HG03469 (cell line): ENCODE results near the gene RBBP8.
"Not testable (repeated sequence)": the region's sequence is repeated elsewhere in the genome, so short reads cannot be mapped to it uniquely, and the experiment has no call there.

Experiments
- ATAC-seq: cut with Tn5 transposase; IDR thresholded peaks from one replicate; pipeline ENCODE4 v1.9.1; 2021; ENCODE audit warnings: mild to moderate bottlenecking, moderate library complexity, moderate number of reproducible peaks; ENCODE audit not compliant: unreplicated experiment

RBBP8 gene

DNA sequence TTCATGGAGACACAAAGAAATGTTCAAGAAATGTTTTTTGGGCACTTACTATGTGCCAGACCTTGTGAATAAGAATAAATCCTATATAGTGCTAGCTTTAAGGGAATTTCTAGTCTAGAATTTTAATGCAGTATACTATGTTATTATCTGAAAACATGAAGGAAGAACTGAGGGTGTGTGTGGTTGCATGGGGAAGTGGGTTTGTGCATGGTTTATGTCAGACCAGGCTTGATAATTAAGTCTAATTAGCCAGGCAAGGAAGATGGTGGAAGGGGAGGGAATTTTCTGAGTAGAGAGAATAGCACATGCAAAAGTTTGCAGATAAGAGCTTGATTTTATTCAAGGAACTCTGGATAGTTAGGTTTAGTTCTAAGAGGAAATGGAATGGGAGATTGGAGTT lies 6.5 kb downstream of the RBBP8 start:
- no peak for ATAC-seq

DNA sequence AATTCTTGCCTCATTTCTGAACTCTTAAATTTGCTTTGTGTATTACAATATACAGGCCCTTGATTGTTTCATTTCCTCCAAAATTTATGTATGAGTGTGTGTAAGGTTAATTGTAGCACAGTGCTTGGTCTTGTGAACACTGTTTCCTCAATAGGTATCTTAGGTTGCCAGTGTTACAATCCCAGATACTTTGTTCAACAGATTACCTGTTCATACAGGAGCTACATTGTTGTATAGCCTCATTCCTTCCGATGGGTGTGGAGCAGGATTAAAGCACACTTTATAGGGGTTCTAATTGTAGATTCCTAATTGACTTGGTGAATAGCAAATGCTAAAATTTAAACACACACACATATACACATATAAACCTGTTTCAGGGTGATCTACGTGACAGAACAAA lies 10.7 kb downstream of the RBBP8 start:
- no peak for ATAC-seq

DNA sequence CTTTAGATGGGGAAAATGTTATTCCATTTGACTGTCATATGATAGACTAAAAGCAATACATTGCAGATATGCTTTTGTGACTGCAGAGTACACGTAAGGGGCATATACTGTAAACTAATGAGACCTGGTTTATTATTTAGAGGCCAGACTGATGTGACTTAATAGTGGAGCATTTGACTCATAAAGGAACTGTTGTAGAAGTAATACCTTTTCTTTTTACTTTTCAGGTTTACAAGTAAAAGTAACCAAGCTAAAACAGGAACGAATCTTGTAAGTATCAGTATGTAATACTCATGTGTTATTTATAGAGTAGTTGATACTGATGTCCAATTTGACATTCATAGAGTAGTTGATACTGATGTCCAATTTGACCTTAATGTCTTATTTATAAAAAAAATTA lies 13.1 kb downstream of the RBBP8 start:
- no peak for ATAC-seq

DNA sequence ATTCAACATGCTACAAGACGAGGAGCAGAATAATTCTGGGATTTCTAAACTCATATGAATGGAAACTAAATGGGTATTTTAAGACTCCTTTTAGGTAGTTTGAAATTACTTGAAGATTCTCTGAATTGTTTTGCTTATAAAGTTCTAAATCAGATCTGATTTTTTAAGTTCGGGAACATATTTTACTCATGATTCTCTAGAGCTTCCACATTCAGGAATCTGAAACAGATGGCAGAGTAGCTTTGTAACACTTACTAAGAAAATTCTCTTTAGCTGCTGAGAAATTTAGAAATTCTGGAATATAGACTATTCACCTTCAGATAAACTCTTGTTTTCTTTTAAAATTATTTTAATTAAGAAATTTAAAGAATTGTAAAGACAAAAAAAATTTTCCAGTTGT lies 13.7 kb downstream of the RBBP8 start:
- ATAC-seq: no peak

DNA sequence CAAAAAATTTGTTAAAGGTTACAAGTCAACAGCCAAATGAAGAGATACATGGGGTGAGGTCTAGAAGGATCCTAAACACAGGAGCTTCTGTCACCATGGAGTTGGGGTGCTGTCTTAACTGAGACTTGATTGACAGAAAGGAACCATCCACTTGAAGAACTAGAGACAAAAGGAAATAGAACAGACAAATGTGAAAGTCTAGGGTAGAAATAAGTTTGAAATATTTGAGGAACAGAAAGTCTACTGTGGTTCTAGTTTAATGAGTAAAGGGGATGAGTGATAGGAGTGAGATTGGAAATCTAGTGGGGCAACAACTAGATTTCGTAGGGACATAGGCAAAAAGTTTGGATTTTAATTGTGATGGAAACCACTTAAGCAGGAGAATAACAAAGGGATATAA lies 18.7 kb downstream of the RBBP8 start:
- ATAC-seq: no peak

DNA sequence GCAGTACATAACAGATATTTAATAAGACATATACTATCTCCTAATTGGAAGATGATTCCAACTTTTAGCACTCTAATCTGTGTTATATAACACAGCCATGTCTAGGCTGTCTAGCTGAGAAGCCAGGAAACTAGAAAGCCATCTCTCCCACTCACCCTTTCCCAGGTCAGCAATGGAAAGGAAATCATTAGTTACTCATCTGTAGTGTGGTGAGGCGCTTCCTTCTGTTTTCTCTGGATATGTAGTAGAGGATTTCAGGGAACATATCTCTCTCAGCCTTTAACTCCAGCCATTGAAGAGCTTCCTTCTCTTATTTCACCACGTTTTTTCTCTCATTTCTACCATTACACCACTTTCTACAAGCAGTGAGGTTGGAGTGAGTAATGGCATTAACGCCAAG lies 19.4 kb downstream of the RBBP8 start:
- ATAC-seq: no peak

DNA sequence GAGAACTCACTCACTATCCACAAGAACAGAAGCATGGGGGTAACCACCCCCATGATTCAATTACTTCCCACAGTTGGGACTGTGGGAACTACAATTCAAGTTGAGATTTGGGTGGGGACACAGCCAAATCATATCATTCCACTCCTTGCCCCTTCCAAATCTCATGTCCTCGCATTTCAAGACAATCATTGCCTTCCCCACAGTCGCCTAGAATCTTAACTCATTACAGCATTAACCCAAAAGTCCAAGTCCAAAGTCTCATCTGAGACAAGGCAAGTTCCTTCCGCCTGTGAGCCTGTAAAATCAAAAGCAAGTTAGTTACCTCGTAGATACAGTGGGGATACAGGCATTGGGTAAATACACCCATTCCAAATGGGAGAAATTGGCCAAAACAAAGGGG lies 20.9 kb downstream of the RBBP8 start:
- ATAC-seq: not testable (repeated sequence)

DNA sequence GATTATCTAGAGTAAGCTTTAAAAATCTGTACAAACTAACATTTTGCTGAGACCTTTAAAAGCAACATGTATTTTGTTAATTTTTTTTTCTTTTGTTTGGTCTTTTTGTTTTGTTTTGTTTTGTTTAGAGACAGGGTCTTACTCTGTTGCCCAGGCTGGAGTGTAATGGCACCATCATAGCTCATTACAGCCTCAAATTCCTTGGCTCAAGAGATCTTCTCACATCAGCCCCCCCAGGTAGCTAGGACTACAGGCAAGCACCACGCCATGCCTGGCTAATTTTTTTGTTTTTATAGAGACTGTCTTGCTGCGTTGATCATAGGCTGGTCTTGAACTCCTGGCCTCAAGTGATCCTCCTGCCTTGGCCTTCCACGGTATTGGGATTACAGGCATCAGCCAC lies 23.1 kb downstream of the RBBP8 start:
- ATAC-seq: no peak

DNA sequence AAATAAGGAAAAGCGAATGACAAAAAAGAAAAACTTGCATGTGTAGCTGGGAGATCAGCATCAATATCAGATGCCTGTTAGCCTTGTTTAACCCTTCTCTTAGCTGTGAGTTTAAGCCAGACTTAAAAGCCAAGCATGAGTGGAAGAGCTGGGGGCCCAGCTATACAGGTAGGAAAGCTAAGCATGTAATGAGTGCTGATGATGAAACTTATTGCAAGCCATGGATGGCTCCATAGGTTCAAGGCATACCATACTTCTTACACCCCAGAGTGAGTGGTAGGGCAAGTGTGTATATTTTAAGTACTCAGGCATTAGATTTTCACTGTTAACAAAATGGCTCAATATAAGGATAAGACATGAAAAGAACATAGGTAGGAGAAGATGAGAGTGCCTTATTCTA lies 28.0 kb downstream of the RBBP8 start:
- no peak for ATAC-seq

DNA sequence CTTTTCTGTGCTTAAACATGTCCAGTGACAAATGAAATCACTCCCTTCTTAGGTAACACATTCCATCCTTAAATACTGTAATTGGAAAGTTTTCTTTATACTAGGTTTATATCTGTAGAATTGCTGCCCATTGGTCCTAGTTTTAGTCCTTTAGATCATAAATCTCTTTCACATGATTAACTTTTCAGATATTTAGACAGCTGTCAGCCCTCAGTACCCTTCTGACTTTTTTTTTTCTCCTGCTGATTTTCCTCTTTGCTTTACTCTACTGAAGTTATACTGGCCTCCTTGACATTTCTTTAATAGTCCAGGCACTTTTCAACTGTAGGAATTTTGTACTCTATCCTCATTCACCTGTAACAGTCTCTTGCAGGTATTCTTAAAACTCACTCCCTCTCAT lies 28.9 kb downstream of the RBBP8 start:
- ATAC-seq: no peak

DNA sequence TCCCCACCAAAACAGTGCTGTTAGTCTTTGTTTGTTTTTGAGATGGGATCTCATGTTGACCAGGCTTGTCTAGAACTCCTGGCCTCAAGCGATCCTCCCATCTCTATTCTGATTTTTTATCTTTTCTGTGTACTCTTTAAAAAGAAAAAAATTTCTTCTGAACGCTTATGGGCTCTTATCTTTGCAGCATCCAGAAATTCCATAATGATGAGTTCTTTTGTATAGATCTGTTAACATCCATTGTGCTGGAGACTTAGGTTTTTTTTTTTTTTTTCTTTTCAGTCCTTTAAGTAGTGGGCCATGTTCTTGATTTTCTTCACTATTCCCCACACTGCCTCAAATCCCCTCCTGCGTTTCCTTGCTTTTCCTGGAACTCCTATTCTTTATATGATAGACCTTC lies 31.0 kb downstream of the RBBP8 start:
- no peak for ATAC-seq

DNA sequence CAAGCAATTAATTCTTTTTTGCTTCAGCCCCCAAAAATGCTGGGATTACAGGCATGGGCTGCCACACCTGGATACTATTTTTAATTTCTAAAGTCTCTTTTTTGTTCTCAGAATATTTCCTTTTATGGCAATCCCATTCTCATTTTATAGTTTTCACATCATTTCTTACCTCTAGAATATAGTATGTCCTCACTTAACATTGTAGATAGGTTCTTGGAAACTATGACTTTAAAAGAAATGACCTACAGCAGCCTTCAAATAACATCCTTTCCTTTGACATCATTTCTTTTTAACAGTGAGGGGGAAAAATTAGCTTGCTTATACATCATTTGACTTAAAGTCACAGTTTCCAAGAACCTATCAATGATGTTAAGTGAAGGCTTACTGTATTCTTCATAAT lies 31.6 kb downstream of the RBBP8 start:
- no peak for ATAC-seq

DNA sequence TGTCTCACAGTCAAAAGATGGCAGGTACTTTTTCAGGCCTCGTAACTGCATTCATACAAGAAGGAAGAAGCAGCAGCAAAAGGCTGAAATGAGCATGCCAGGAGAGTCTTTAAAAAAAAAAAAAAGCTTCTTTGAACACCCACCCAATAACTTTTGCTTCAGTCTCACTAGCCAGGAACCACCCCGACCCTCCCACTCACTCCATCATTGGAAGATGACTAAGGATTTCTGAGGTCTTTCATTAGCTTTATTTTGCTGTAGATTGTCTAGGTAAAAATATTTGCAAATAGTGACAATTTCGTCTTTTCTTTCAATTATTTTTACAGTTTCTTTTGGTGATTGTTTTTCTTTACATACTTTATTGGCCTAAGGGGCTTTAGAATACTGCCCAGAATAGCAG lies 37.9 kb downstream of the RBBP8 start:
- ATAC-seq: no peak

DNA sequence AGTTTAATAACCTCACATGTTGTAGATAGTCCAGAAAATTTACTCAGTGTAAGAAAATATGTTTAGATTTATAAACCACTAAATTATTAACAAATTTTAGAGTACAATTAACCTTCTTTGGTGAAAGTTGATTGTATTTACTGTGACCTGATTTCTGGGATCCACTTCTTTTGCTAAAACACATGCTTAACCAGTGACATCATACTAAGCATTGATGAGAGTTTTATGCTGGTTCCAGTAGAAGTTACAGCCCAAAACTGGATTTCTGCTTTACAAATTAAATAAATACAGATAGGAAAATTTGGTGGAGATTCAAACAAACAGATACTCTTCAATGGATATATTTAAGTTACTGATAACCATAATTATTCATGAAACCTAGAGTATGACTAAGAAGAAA lies 40.9 kb downstream of the RBBP8 start:
- ATAC-seq: no peak

DNA sequence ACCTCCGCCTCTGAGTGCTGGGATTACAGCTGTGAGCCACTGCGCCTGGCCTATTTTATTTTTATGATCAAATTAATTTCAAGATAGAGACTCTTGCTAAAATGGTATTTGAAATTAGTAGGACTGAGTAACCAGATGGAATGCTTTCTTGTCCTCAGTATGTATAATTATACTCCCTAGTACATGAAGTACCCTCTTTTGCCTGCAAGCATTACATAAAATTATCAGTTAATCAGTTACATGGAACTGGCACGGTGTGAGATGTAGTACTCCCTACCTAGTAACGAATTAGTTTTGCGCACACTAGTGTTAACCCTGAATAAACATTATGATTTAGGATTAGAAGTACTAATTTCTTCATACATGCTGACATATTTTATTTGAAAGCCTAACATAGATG lies 41.6 kb downstream of the RBBP8 start:
- ATAC-seq: no peak

DNA sequence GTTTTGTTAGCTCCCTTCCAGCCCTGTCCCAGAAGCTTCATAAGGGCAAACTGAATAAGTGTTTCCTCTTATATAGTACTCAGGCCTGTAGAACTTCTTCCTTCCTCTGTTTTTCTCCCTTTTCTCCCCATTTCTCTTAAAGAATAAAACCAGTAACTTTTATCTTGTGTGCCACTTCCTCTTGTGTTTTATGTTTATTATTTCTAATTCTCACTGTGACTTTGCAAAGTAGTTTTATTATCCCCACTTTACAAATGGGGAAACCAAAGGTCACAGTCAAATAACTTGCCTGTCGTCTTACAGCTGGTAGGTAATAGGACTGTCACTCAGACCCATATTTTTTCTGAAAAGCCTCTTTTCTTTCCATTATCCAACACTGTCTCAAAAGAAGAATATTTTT lies 42.4 kb downstream of the RBBP8 start:
- no peak for ATAC-seq

DNA sequence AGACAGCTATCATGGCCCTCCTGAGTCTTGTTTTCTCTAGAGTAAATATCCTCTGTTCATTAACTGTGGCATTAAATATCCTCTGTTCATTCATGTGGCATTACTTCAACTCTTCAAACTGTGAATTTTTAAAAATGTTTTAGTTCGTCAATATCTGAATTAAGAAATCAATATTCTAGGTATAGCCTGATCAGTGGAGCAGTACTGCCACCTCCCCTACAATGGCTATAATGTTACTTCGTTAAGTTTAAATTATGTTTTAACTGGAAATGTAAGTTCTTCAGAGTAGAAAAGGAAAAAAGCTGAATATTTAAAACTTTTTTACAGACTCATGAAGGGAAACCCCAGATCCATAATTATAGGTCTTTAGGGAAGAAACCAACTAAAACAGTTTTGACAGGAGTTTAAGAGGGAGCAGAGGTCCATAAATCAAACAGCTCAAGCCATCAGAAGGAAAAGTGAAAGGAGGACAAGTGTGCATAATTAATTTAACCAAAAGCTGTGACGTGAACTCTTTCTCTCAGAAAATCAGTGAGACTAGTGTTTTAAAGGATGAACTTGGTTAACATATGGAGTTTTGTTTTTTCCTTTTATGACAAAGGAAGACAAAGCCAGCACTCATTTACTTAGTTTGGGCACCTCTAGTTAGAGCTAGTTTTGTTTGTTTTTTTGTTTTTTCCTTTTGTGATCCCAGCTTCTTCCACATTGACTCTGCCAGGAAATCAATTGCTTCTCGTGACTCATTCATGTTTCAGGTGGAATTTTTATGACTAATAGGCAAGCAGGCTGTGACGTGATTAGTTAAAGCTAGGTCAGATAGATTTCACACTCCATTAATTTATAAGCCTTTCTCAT lies 44.9 kb downstream of the RBBP8 start:
- no peak for ATAC-seq

DNA sequence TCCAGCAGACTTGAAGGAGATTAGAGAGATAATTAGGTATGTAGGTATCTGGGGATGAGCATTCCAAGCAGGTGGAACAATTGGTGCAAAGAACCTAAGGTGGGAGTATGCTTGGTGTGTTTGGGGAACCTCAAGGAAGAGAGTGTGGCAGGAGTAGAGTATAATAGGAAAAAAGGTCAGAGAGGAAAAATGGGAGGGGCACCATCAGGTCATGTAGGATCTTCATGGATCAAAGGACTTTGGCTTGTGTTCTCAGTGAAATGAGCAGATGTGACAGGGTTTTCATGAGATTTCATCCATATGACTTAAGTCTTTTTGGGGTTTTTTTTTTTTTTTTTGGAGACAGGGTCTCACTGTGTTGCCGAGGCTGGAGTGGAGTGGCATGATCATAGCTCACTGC lies 47.3 kb downstream of the RBBP8 start:
- no peak for ATAC-seq

DNA sequence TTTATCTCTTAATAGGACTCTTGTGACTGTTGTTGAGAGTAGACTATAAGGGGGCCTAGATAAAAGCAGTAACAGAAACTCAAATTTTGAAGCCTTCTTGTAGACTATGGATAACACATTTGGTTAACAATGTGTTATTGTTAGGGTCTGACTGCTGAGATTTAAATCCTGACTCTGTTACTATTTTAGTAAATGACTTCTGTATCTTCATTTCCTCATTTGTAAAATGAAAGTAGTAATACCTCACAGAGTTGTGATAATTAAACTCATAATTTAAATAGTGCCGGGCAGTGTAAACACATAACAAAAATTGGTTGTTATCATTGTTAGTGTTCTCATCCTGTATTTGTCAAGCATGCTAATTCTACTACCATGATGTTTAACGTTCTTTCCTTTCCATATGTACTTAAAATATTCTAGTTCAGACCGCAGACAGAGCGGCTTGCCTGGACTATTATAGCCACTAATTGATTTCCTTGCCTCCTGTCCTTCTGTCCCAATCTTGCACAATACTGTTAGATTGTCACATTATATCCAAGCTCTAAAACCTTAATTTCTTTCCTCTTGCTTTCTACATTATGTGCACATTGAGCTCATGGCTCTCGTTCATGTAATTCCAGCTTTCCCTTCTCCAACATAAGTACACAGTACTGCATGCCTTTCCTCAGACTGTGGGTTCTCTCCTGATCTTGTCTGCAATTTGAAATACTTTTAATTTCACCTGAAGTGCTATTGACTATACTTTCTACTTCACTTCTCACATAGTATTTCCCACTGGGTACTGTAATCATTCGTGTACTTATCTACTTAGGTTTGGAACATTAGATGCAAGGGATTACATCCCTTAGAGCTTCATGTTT lies 48.4 kb downstream of the RBBP8 start:
- no peak for ATAC-seq

DNA sequence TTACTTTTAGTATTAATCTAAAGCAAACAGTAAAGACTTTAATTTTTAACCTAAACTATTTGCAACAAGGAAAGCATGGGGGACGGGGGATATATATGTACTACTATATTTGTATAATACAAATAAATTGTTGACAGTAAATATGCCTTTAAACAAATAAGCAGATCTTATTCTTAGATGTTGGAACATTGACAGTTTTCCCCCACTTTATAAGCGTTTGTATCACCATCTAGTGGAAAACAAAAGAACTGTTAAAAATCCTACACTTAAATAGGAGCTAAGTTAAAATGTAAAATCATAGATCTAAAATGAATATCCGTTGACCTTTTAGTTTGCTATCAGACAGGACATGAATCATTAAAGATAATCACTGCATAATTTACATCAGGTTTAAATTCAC lies 50.0 kb downstream of the RBBP8 start:
- ATAC-seq: no peak

DNA sequence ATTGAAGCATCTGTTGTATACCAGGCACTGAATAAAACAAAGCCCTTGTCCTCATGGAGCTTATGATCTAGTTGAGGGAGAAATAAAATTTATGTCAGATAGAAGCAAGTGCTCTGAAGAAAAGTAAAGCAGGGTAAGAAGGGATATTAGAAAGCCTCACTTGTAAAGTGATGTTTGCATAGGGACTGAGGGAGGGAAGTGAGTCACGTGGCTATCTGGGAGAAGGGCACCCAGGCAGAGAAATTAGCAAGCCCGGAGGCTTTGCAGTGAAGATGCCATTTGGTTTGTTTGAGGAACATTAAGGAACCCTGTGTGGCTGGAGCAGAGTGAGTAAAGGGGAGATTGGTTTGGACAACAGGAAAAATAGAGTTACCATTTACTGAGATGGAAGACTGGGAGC lies 52.1 kb downstream of the RBBP8 start:
- ATAC-seq: no peak

DNA sequence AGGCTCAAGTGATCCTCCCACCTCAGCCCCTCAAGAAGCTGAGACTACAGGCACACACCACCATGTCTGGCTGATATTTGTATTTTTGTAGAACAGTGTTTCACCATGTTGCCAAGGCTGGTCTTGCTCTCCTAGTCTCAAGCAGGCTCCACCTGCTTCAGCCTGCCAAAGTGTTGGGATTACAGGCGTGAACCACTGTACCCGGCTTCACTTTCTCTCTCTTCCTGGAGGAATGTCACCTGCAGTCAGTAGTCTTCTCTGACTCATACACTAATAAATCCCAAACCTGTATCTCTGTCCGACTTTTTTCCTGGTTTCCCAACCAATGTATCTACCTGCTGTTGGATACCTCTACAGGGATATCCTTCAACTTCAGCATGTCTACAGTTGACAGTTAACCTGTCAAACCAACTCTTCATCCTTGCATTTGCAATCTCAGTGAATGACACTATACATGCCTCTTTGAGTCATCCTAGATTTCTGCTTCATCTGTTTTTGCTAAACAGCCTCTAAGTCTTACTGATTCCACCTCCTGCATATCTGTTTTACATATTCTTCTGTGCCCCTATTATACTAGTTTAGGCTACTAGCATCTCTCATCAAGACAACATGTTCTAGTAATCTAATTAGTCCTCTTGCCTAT lies 54.5 kb downstream of the RBBP8 start:
- no peak for ATAC-seq
